Erythroblast (primary cell): ENCODE measurements around the gene FHAD1.

Experiments
- GATA1 ChIP-seq: IDR thresholded peaks from 2 replicates; pipeline ENCODE4 v1.6.1; 2011; ENCODE audit warnings: low read depth, mild to moderate bottlenecking, control low read depth, low read length, moderate library complexity
- POLR2A ChIP-seq: IDR thresholded peaks from 2 replicates; pipeline ENCODE4 v1.6.1; 2011; ENCODE audit warnings: mild to moderate bottlenecking, low read length

GRCh38 chr1:15213341-15213821, 33.6 kb upstream of the FHAD1 start:
- TF ChIP-seq POLR2A (no peak), GATA1 (no peak)
